SK-N-SH treated with all-trans-retinoic acid at 6 μM for 48 hours (cell line): Measurements from ENCODE around the gene SAG.

Source experiments
- ATAC-seq: fragments of 200-7000 bp; cut with Tn5 transposase; 3 replicates; pipeline ENCODE4 v1.9.1; 2020; ENCODE audit warnings: mild to moderate bottlenecking, moderate library complexity
- ARNTL ChIP-seq: fragments of 450-650 bp; formaldehyde crosslinking; IDR thresholded peaks from 2 replicates; pipeline ENCODE4 v1.5.0; 2020; ENCODE audit warnings: low read depth, mild to moderate bottlenecking, moderate library complexity, borderline replicate concordance
- BACH2 ChIP-seq: fragments of 250-450 bp; sonication (Bioruptor Pico); IDR thresholded peaks from 2 replicates; pipeline ENCODE4 v1.9.0; 2021; ENCODE audit warnings: mild to moderate bottlenecking, borderline replicate concordance
- CREB5 ChIP-seq: fragments of 250-450 bp; sonication (Bioruptor Pico); IDR thresholded peaks from 2 replicates; pipeline ENCODE4 v1.5.1; 2020; ENCODE audit warnings: low read depth, mild to moderate bottlenecking, moderate library complexity
- CSDC2 ChIP-seq: fragments of 250-450 bp; sonication (Bioruptor Pico); IDR thresholded peaks from 2 replicates; pipeline ENCODE4 v1.5.0; 2020; ENCODE audit warnings: mild to moderate bottlenecking, moderate library complexity
- CSRNP3 ChIP-seq: fragments of 250-450 bp; sonication (Bioruptor Pico); IDR thresholded peaks from 2 replicates; pipeline ENCODE4 v1.5.1; 2021; ENCODE audit warnings: mild to moderate bottlenecking, moderate library complexity
- ESRRG ChIP-seq: fragments of 250-450 bp; sonication (Bioruptor Pico); IDR thresholded peaks from 2 replicates; pipeline ENCODE4 v1.6.1; 2021; ENCODE audit warnings: mild to moderate bottlenecking
- GLIS3 ChIP-seq: fragments of 250-450 bp; sonication (Bioruptor Pico); IDR thresholded peaks from 2 replicates; pipeline ENCODE4 v1.5.0; 2020; ENCODE audit warnings: mild to moderate bottlenecking, moderate library complexity
- ISL1 ChIP-seq: fragments of 250-450 bp; sonication (Bioruptor Pico); IDR thresholded peaks from 2 replicates; pipeline ENCODE4 v2.1.2; 2022; ENCODE audit warnings: mild to moderate bottlenecking, moderate library complexity
- RARB ChIP-seq: fragments of 250-450 bp; sonication (Bioruptor Pico); IDR thresholded peaks from 2 replicates; pipeline ENCODE4 v1.8.0; 2021; ENCODE audit warnings: mild to moderate bottlenecking, moderate library complexity
- SNAI2 ChIP-seq: fragments of 250-450 bp; sonication (Bioruptor Pico); IDR thresholded peaks from 2 replicates; pipeline ENCODE4 v1.5.0; 2020; ENCODE audit warnings: mild to moderate bottlenecking, moderate library complexity
- TCF4 ChIP-seq: fragments of 250-450 bp; sonication (Bioruptor Pico); IDR thresholded peaks from 2 replicates; pipeline ENCODE4 v1.8.0; 2021; ENCODE audit warnings: mild to moderate bottlenecking, moderate library complexity, borderline replicate concordance
- TOX ChIP-seq: fragments of 250-450 bp; sonication (Bioruptor Pico); IDR thresholded peaks from 2 replicates; pipeline ENCODE4 v1.8.0; 2021; ENCODE audit warnings: mild to moderate bottlenecking, moderate library complexity, borderline replicate concordance
- ZFP3 ChIP-seq: fragments of 250-450 bp; sonication (Bioruptor Pico); IDR thresholded peaks from 2 replicates; pipeline ENCODE4 v1.5.0; 2020; ENCODE audit warnings: mild to moderate bottlenecking, moderate library complexity
- ZFP30 ChIP-seq: fragments of 450-650 bp; formaldehyde crosslinking; IDR thresholded peaks from 2 replicates; pipeline ENCODE4 v1.5.0; 2022; ENCODE audit warnings: mild to moderate bottlenecking, moderate library complexity
- ZNF565 ChIP-seq: fragments of 450-650 bp; formaldehyde crosslinking; conservative IDR thresholded peaks from 2 replicates; pipeline ENCODE4 v1.5.0; 2020; ENCODE audit warnings: low read depth, mild to moderate bottlenecking, moderate library complexity
- ZNF70 ChIP-seq: fragments of 450-650 bp; formaldehyde crosslinking; IDR thresholded peaks from 2 replicates; pipeline ENCODE4 v1.5.0; 2020; ENCODE audit warnings: mild to moderate bottlenecking, moderate library complexity
- ZNF8 ChIP-seq: fragments of 450-650 bp; formaldehyde crosslinking; IDR thresholded peaks from 2 replicates; pipeline ENCODE4 v1.5.0; 2020; ENCODE audit warnings: mild to moderate bottlenecking, moderate library complexity
- TF ChIP-seq, protein P1 (sequence below): fragments of 250-450 bp; sonication (Bioruptor Pico); IDR thresholded peaks from 2 replicates; pipeline ENCODE4 v1.8.0; 2021; ENCODE audit warnings: low read depth, mild to moderate bottlenecking, moderate library complexity, borderline replicate concordance
- TF ChIP-seq, protein P2 (sequence below): fragments of 250-450 bp; sonication (Bioruptor Pico); IDR thresholded peaks from 2 replicates; pipeline ENCODE4 v1.5.0; 2020; ENCODE audit warnings: mild to moderate bottlenecking, moderate library complexity

Gene SAG

GRCh38 chr2:233260661-233261060 lies 47.0 kb upstream of the SAG start:
- ATAC-seq, result no peak
- TF ChIP-seq TCF4 (CRISPR knock-in tag), result no peak
- TF ChIP-seq RARB (CRISPR knock-in tag), result no peak
- no peak for TF ChIP-seq ZNF8 (CRISPR knock-in tag)
- TF ChIP-seq ZFP3 (CRISPR knock-in tag), result no peak
- TF ChIP-seq CSDC2 (CRISPR knock-in tag), result no peak
- no peak for TF ChIP-seq TOX
- TF ChIP-seq CREB5 (CRISPR knock-in tag), result no peak
- no peak for TF ChIP-seq ESRRG (CRISPR knock-in tag)
- TF ChIP-seq, protein P1, sequence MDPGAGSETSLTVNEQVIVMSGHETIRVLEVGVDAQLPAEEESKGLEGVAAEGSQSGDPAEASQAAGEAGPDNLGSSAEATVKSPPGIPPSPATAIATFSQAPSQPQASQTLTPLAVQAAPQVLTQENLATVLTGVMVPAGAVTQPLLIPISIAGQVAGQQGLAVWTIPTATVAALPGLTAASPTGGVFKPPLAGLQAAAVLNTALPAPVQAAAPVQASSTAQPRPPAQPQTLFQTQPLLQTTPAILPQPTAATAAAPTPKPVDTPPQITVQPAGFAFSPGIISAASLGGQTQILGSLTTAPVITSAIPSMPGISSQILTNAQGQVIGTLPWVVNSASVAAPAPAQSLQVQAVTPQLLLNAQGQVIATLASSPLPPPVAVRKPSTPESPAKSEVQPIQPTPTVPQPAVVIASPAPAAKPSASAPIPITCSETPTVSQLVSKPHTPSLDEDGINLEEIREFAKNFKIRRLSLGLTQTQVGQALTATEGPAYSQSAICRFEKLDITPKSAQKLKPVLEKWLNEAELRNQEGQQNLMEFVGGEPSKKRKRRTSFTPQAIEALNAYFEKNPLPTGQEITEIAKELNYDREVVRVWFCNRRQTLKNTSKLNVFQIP (CRISPR knock-in tag), result no peak
- no peak for TF ChIP-seq BACH2
- TF ChIP-seq ARNTL, result no peak
- no peak for TF ChIP-seq CSRNP3 (CRISPR knock-in tag)
- TF ChIP-seq SNAI2 (CRISPR knock-in tag), result no peak
- no peak for TF ChIP-seq ZNF70 (CRISPR knock-in tag)
- TF ChIP-seq ZFP30 (CRISPR knock-in tag), result no peak
- TF ChIP-seq, protein P2, sequence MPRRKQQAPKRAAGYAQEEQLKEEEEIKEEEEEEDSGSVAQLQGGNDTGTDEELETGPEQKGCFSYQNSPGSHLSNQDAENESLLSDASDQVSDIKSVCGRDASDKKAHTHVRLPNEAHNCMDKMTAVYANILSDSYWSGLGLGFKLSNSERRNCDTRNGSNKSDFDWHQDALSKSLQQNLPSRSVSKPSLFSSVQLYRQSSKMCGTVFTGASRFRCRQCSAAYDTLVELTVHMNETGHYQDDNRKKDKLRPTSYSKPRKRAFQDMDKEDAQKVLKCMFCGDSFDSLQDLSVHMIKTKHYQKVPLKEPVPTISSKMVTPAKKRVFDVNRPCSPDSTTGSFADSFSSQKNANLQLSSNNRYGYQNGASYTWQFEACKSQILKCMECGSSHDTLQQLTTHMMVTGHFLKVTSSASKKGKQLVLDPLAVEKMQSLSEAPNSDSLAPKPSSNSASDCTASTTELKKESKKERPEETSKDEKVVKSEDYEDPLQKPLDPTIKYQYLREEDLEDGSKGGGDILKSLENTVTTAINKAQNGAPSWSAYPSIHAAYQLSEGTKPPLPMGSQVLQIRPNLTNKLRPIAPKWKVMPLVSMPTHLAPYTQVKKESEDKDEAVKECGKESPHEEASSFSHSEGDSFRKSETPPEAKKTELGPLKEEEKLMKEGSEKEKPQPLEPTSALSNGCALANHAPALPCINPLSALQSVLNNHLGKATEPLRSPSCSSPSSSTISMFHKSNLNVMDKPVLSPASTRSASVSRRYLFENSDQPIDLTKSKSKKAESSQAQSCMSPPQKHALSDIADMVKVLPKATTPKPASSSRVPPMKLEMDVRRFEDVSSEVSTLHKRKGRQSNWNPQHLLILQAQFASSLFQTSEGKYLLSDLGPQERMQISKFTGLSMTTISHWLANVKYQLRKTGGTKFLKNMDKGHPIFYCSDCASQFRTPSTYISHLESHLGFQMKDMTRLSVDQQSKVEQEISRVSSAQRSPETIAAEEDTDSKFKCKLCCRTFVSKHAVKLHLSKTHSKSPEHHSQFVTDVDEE (CRISPR knock-in tag), result no peak

- TF ChIP-seq BACH2, result no peak
- TF ChIP-seq, protein P2 (CRISPR knock-in tag), result no peak
- no peak for ATAC-seq
Observed at GRCh38 chr2:233261819-233262555, 45.6 kb upstream of the SAG start.

DNA sequence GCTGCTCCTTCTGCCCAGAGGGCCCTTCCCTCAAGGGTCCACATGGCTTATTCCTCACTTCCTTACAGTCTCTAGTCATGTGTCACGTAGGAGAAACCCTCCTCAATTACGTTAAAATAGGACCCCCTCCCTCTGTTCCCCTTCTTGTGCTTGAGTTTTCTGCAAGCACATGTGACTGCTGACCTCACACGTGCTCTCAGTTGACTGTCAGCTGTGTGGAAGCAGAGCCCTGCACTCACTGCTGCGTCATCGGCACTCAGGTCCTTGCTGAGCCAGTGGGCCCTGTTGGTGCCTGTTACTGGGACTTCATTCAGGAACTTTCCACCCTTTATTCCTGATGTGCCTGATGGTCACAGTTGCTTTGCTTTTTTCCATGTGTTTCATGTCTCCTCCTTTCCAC lies 45.1 kb upstream of the SAG start:
- TF ChIP-seq CSRNP3 (CRISPR knock-in tag) (no peak), ZFP30 (CRISPR knock-in tag) (no peak), RARB (CRISPR knock-in tag) (no peak), ISL1 (CRISPR knock-in tag) (no peak), ZNF70 (CRISPR knock-in tag) (no peak), BACH2 (no peak), GLIS3 (CRISPR knock-in tag) (no peak), ZNF565 (CRISPR knock-in tag) (no peak)
- no peak for ATAC-seq
